ENCODE measurements around the gene POP4. TPM values are rescaled to one million over a fixed set of nuclear protein-coding genes. Genes with fewer than 3 reads are reported as not detected.

POP4 gene
- total RNA-seq, 4 donors from 2014 or later: 6.4 to 59.7 (median 38.7) TPM

DNA sequence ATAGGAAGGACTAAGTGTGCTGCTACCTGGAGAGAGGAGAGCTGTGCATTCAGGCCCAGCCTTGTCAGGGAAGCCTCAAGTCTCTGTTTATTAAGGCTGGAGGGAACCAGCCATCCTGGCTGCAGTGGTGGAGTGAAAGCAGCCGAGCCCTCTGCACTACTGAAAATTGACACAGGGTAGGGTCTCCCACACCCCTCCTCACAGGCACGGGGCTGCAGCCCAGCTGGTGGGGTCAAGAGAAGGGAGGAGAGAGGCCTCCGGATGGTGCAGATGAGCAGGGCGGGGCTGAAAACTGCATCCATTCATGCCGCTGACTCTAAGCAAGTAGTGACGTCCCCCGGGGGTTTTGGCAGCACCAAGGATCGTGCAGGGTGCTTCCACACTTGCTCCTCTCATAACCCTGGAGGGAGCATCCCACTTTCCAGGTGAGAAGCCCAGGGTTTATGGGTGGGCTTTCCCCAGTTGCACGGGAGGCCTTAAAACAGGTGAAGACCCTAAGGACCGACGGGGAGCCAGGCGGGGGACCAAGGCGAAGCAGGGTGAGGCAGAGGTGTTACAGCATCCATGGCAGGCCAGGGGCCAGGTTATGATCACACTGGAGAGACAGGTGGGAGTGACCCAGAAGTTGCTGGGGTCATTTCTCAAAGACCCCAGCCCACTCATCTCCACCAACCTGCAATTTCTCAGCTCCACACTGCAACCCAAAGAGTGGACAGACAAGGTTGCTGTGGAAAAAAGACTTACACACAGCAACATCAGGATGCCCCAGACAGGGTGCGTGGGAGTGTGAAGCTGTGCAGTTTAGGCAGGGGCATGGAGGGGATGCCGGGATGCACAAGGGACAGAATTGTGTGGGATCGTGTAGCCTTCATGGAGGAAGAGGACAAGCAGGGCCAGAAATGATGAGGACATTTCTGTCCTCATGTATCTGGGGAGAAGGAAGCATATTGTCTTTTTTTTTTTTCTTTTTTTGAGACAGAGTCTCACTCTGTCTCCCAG lies 43.5 kb upstream of the POP4 start:
- no peaks in the 10 kb centered on the region for H3K9me3 ChIP-seq
- in situ Hi-C loops (cut with MboI; ENCODE audit: low pct_ligation_motif_present in 1 of 4, low pct_unique_long_range_greater_than_20kb in 1 of 4, low sequenced_read_pairs in 3 of 4) (no loop called here), intact Hi-C loops (cut with DNase I; ENCODE audit: low total_unique reads) (no loop called here)
- TF ChIP-seq POLR2A (IDR thresholded peaks at IDR 0.05): no peak
- TF ChIP-seq POLR2AphosphoS5 (IDR thresholded peaks at IDR 0.05): no peak
- TF ChIP-seq EP300 (IDR thresholded peaks at IDR 0.05; ENCODE audit: low read depth): no peak
- no peak for TF ChIP-seq CTCF (IDR thresholded peaks at IDR 0.05)
- peaks cover 4% of the 10 kb centered on the region for H3K27me3 ChIP-seq
- H3K4me3 ChIP-seq: no peak overlapping the region
- DNase-seq: no peak
- H3K4me1 ChIP-seq: no peaks in the 10 kb centered on the region
- 63 to 68% methylated on average over 10 to 16 of the region's 16 CpGs for WGBS, 2 donors (ENCODE audit: low coverage in 1 of 2)
- no peak overlapping the region for H3K27ac ChIP-seq
- H3K36me3 ChIP-seq: no peaks in the 10 kb centered on the region

DNA sequence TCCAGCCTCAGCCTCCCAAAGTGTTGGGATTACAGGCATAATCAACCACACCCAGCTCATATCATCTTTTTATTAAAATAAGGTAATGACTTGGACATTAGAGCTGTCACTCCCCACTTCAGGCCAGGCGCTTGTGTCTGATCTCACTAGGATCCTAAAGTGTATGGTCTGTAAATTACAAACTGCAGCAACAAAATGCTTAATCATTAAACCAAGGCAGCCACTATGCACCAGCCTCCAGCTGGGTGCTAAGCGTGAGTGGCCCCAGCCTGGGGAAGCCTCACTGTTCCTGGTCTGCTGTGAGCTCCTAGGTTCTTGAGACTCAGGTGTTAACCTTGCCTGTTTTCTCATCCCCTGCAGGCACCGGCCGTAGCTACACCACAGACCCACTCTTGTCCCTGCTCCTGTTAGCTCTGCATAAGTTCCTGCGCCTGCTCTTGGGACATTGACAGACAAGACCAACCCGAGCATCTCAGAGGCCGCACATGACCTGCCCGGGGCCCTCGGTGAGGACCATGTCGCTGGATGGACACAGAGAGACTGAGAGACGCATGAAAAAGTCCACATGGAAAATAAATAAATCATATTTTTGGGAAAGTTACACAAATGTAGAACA lies 42.5 kb upstream of the POP4 start:
- WGBS, 2 donors (ENCODE audit: low coverage in 1 of 2): 72% methylated on average over 11 of the region's 11 CpGs; no CpG with 5 or more reads in 1 of the 2 donors
- Histone ChIP-seq H3K4me3 (no peak overlapping the region), H3K9me3 (no peaks in the 10 kb centered on the region), H3K27me3 (peaks cover 4% of the 10 kb centered on the region), H3K36me3 (no peaks in the 10 kb centered on the region), H3K4me1 (no peaks in the 10 kb centered on the region), H3K27ac (no peak overlapping the region)
- DNase-seq: no peak
- intact Hi-C loops (cut with DNase I; ENCODE audit: low total_unique reads): no loop called here
- in situ Hi-C loops (cut with MboI; ENCODE audit: low pct_ligation_motif_present in 1 of 4, low pct_unique_long_range_greater_than_20kb in 1 of 4, low sequenced_read_pairs in 3 of 4): no loop called here
- TF ChIP-seq POLR2AphosphoS5 (IDR thresholded peaks at IDR 0.05) (no peak), POLR2A (IDR thresholded peaks at IDR 0.05) (no peak), CTCF (IDR thresholded peaks at IDR 0.05) (no peak), EP300 (IDR thresholded peaks at IDR 0.05; ENCODE audit: low read depth) (no peak)

GRCh38 chr19:29564574-29565005 lies 41.5 kb upstream of the POP4 start:
- H3K27ac ChIP-seq: no peak overlapping the region
- H3K27me3 ChIP-seq: peaks cover 4% of the 10 kb centered on the region
- H3K36me3 ChIP-seq: no peaks in the 10 kb centered on the region
- no peak for DNase-seq
- intact Hi-C loops (cut with DNase I; ENCODE audit: low total_unique reads): no loop called here
- 45 to 70% methylated on average over 2 to 11 of the region's 11 CpGs for WGBS, 2 donors (ENCODE audit: low coverage in 1 of 2)
- H3K4me1 ChIP-seq: no peaks in the 10 kb centered on the region
- no peak overlapping the region for H3K4me3 ChIP-seq
- in situ Hi-C loops (cut with MboI; ENCODE audit: low pct_ligation_motif_present in 1 of 4, low pct_unique_long_range_greater_than_20kb in 1 of 4, low sequenced_read_pairs in 3 of 4): no loop called here
- no peaks in the 10 kb centered on the region for H3K9me3 ChIP-seq
- TF ChIP-seq POLR2AphosphoS5 (IDR thresholded peaks at IDR 0.05): no peak
- no peak for TF ChIP-seq POLR2A (IDR thresholded peaks at IDR 0.05)
- TF ChIP-seq EP300 (IDR thresholded peaks at IDR 0.05; ENCODE audit: low read depth): no peak
- no peak for TF ChIP-seq CTCF (IDR thresholded peaks at IDR 0.05)

GRCh38 chr19:29565171-29565570 lies 40.9 kb upstream of the POP4 start:
- DNase-seq: no peak
- Histone ChIP-seq H3K36me3 (no peaks in the 10 kb centered on the region), H3K4me1 (no peaks in the 10 kb centered on the region), H3K27ac (no peak overlapping the region), H3K9me3 (no peaks in the 10 kb centered on the region), H3K4me3 (no peak overlapping the region), H3K27me3 (peaks cover 4% of the 10 kb centered on the region)
- in situ Hi-C loops (cut with MboI; ENCODE audit: low pct_ligation_motif_present in 1 of 4, low pct_unique_long_range_greater_than_20kb in 1 of 4, low sequenced_read_pairs in 3 of 4) (no loop called here), intact Hi-C loops (cut with DNase I; ENCODE audit: low total_unique reads) (no loop called here)
- no peak for TF ChIP-seq EP300 (IDR thresholded peaks at IDR 0.05; ENCODE audit: low read depth)
- WGBS, 2 donors (ENCODE audit: low coverage in 1 of 2): 77% methylated on average over 19 of the region's 19 CpGs; no CpG with 5 or more reads in 1 of the 2 donors

Data from transverse colon (tissue), 4 donors.